HG02763 (cell line): ENCODE measurements around the gene INPP5E.

ENCODE experiments used
- ATAC-seq: cut with Tn5 transposase; IDR thresholded peaks from one replicate; pipeline ENCODE4 v1.9.1; 2021; ENCODE audit warnings: mild to moderate bottlenecking, moderate library complexity; ENCODE audit not compliant: unreplicated experiment

INPP5E gene

GRCh38 chr9:136392538-136393449, 46.9 kb downstream of the INPP5E start:
- ATAC-seq = no peak

- no peak for ATAC-seq
Observed at GRCh38 chr9:136391737-136392537, 47.7 kb downstream of the INPP5E start.

GRCh38 chr9:136389396-136389795, 50.2 kb downstream of the INPP5E start:
- no peak for ATAC-seq

DNA sequence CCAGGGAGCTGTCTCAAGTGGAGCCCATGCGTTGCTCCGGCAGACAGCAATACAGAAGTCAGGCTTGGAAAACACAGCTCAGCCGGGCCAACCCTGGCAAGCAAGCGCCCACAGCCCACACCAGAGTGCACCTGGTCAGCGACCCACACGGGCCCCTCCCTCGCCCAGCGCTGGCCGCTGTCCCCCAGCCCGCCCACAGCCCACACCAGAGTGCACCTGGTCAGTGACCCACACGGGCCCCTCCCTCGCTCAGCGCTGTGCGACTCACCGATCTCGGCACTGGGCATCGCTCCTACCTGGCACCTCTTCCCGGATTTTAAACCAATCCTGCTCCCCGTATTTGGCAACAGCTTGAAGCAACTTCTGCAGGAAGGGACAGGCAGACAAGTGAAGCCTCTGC, 52.4 kb downstream of the INPP5E start:
- no peak for ATAC-seq

DNA sequence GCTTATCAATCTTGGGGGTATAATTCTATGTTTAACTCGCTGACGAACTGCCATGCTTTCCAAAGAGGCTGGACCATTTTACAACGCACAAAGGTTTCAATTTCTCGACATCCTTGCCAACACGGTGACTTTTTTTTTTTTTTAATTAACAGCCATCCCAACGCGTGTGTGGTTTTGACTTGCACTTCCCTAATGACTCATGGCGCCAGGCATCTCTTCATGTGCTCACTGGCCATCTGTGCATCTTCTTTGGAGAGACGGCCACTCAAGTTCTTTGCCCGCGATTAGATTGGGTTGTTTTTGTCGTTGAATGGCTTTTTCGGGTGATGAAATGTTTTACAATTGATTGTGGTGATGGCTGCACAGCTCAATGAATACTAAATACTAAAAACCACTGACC, 53.6 kb downstream of the INPP5E start:
- no peak for ATAC-seq

- ATAC-seq = no peak
Observed at GRCh38 chr9:136385015-136385414, 54.6 kb downstream of the INPP5E start.

GRCh38 chr9:136383436-136383835, 56.2 kb downstream of the INPP5E start:
- no peak for ATAC-seq

DNA sequence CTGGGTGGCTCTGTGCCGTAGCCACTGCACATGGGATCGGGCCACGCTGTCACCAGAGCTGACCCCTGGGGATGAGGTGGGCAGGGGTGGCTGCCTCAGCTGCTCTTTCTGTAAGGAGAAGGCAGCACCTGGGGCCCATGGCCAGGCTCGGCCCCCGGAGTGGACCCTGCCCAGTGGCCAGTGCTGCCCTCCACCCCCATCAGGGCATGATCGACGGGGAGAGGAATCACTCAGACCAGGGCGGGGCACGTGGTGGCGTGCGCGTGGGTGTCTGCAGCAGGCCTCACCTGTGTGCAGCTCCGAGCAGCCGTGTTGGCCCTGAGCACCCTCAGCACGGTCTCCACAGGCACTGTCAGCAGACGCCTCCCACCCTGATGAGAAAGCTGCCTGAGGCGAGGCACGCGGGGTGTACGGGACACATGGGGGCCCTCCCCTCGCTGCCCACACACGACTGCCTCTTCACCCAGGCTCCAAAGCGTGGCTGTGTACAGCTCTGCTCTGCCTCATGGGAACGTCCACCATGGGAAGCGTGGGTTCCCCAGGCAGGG, 57.6 kb downstream of the INPP5E start:
- no peak for ATAC-seq

DNA sequence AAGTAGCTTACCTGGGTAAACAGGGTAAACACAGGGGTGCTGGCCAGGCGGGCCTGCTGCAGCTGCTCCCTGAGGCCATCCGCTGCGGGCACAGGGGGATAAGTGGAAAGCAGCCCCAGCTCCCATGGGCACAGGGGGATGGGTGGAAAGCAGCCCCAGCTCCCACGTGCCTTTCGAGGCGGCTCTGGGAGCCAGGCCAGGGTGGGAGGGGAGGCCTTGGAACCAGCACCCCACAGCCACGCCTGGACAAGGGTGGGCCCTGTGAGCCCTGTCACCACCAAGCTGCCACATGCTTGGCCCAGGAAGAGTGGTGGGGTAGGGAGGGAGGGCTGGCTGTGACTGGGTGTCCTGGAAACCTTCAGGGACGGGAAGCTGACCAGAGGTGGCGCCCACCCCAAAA, 58.3 kb downstream of the INPP5E start:
- no peak for ATAC-seq

- ATAC-seq = no peak
Observed at GRCh38 chr9:136380381-136380780, 59.3 kb downstream of the INPP5E start.

GRCh38 chr9:136379891-136380290, 59.8 kb downstream of the INPP5E start:
- ATAC-seq = no peak

DNA sequence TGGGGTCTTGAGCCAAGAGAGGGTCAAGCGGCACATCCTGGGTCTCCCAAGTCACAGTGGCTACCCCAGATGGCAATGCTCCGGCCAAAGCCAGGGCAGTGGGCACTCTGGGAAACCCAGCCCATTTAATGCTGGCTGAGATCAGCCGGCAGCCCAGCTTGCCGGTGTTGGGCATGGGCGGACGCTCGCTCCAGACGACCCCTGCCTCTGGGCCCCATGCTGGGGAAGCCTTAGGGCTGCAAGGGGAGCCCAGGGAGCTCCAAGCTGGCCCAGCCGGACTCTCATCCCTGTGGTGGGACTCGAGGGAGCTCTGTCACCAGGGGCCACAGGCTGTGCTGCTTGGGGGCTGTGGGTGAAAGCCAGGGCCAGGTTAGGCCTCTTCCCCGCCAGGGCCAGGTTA, 60.2 kb downstream of the INPP5E start:
- ATAC-seq = no peak

- ATAC-seq = no peak
Observed at GRCh38 chr9:136379003-136379287, 60.7 kb downstream of the INPP5E start.
